ENCODE measurements around the gene MRPS35. TPM values are rescaled to one million over a fixed set of nuclear protein-coding genes. Genes with fewer than 3 reads are reported as not detected.

MRPS35 gene
- 30.6 and 31.0 TPM in 2 replicates for total RNA-seq
- long read RNA-seq, transcript MRPS35-201 (8 exons, 1,888 nt), result major isoform, 364 of 393 reads
- long read RNA-seq, transcript MRPS35-203 (7 exons, 1,715 nt), result minor isoform, 8 of 393 reads
- long read RNA-seq, partial matches to known transcripts, result 9 of 393 reads
- long read RNA-seq, other reads (novel, unspliced or antisense), result 12 of 393 reads

- TF ChIP-seq CTCF (IDR thresholded peaks at IDR 0.05), result no peak
- peaks cover 3% of the 10 kb centered on the region for H3K36me3 Mint-ChIP-seq (ENCODE audit: unreplicated experiment)
- no peaks in the 10 kb centered on the region for H3K9me3 Mint-ChIP-seq (ENCODE audit: unreplicated experiment)
- H3K27me3 Mint-ChIP-seq (ENCODE audit: unreplicated experiment), result no peaks in the 10 kb centered on the region
- peak within 1 kb of the TSS; percentile 95 for H3K27ac Mint-ChIP-seq (ENCODE audit: unreplicated experiment)
- H3K4me3 Mint-ChIP-seq (ENCODE audit: unreplicated experiment), result peak within 1 kb of the TSS; percentile 92
- peaks cover 20% of the 10 kb centered on the region for H3K4me1 Mint-ChIP-seq (ENCODE audit: unreplicated experiment)
- peak; percentile 96 for DNase-seq (ENCODE audit: extremely low spot score, unreplicated experiment)
These were observed at the start of gene MRPS35 for GRCh38 chr12:27710592-27711316. Gene MRPS35, plus strand, starts transcription at chr12:27710832. Its CDS starts 12 bp downstream, at chr12:27710844.

GRCh38 chr12:27665704-27666103 lies 44.9 kb upstream of the MRPS35 start:
- no peak for DNase-seq (ENCODE audit: extremely low spot score, unreplicated experiment)

GRCh38 chr12:27666510-27666909 lies 44.1 kb upstream of the MRPS35 start:
- Mint-ChIP-seq H3K4me1 (ENCODE audit: unreplicated experiment) (peaks cover 5% of the 10 kb centered on the region), H3K4me3 (ENCODE audit: unreplicated experiment) (no peak overlapping the region), H3K9me3 (ENCODE audit: unreplicated experiment) (no peaks in the 10 kb centered on the region), H3K27ac (ENCODE audit: unreplicated experiment) (no peak overlapping the region), H3K36me3 (ENCODE audit: unreplicated experiment) (peaks cover 81% of the 10 kb centered on the region), H3K27me3 (ENCODE audit: unreplicated experiment) (no peaks in the 10 kb centered on the region)
- no peak for DNase-seq (ENCODE audit: extremely low spot score, unreplicated experiment)
- TF ChIP-seq CTCF (IDR thresholded peaks at IDR 0.05), result no peak

More at GRCh38 chr12:27665704-27666103, 44.9 kb upstream of the MRPS35 start:
- Mint-ChIP-seq H3K27me3 (ENCODE audit: unreplicated experiment) (no peaks in the 10 kb centered on the region), H3K9me3 (ENCODE audit: unreplicated experiment) (no peaks in the 10 kb centered on the region), H3K4me3 (ENCODE audit: unreplicated experiment) (no peak overlapping the region), H3K27ac (ENCODE audit: unreplicated experiment) (no peak overlapping the region), H3K4me1 (ENCODE audit: unreplicated experiment) (peaks cover 5% of the 10 kb centered on the region), H3K36me3 (ENCODE audit: unreplicated experiment) (peaks cover 81% of the 10 kb centered on the region)
- TF ChIP-seq CTCF (IDR thresholded peaks at IDR 0.05), result no peak

GRCh38 chr12:27667540-27667939 lies 43.1 kb upstream of the MRPS35 start:
- Mint-ChIP-seq H3K36me3 (ENCODE audit: unreplicated experiment) (peaks cover 76% of the 10 kb centered on the region), H3K9me3 (ENCODE audit: unreplicated experiment) (no peaks in the 10 kb centered on the region), H3K4me3 (ENCODE audit: unreplicated experiment) (no peak overlapping the region), H3K27ac (ENCODE audit: unreplicated experiment) (no peak overlapping the region), H3K27me3 (ENCODE audit: unreplicated experiment) (no peaks in the 10 kb centered on the region), H3K4me1 (ENCODE audit: unreplicated experiment) (peaks cover 7% of the 10 kb centered on the region)
- no peak for DNase-seq (ENCODE audit: extremely low spot score, unreplicated experiment)
- TF ChIP-seq CTCF (IDR thresholded peaks at IDR 0.05), result no peak

- DNase-seq (ENCODE audit: extremely low spot score, unreplicated experiment), result no peak
- H3K36me3 Mint-ChIP-seq (ENCODE audit: unreplicated experiment), result peaks cover 49% of the 10 kb centered on the region
- no peak overlapping the region for H3K4me3 Mint-ChIP-seq (ENCODE audit: unreplicated experiment)
- H3K27ac Mint-ChIP-seq (ENCODE audit: unreplicated experiment), result no peak overlapping the region
- no peak for TF ChIP-seq CTCF (IDR thresholded peaks at IDR 0.05)
- H3K9me3 Mint-ChIP-seq (ENCODE audit: unreplicated experiment), result no peaks in the 10 kb centered on the region
- H3K27me3 Mint-ChIP-seq (ENCODE audit: unreplicated experiment), result no peaks in the 10 kb centered on the region
- peaks cover 7% of the 10 kb centered on the region for H3K4me1 Mint-ChIP-seq (ENCODE audit: unreplicated experiment)
These were observed 38.6 kb upstream of the MRPS35 start for GRCh38 chr12:27672051-27672450.

Data from osteocyte (in vitro differentiated cells).